ENCODE results near the gene SLC12A5.

DNA sequence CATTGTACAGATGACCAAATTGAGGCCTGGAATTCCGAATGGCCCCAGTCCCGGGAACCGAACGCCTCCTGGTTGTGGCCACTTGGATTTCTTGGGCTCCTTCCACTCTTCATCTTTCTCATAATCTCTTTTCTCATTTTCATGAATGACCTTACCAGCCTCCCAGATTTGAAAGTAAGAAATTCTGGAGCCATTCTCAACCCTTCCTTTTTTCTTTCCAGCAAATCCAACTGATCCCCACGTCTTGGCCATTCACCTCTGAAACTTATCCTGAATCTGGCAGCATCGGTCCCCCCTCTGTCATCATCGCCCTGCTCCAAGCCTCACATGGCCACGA is 5.9 kb upstream of the SLC12A5 start:
- TF ChIP-seq EZH2 (IDR thresholded peaks at IDR 0.05) (no peak), EZH2phosphoT487 (IDR thresholded peaks at IDR 0.05) (no peak)
- TF ChIP-seq, protein P1, sequence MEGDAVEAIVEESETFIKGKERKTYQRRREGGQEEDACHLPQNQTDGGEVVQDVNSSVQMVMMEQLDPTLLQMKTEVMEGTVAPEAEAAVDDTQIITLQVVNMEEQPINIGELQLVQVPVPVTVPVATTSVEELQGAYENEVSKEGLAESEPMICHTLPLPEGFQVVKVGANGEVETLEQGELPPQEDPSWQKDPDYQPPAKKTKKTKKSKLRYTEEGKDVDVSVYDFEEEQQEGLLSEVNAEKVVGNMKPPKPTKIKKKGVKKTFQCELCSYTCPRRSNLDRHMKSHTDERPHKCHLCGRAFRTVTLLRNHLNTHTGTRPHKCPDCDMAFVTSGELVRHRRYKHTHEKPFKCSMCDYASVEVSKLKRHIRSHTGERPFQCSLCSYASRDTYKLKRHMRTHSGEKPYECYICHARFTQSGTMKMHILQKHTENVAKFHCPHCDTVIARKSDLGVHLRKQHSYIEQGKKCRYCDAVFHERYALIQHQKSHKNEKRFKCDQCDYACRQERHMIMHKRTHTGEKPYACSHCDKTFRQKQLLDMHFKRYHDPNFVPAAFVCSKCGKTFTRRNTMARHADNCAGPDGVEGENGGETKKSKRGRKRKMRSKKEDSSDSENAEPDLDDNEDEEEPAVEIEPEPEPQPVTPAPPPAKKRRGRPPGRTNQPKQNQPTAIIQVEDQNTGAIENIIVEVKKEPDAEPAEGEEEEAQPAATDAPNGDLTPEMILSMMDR (IDR thresholded peaks at IDR 0.05) = no peak

Measured in neural progenitor cell (in vitro differentiated cells).